Gastrocnemius medialis (tissue), 4 donors: Measurements from ENCODE around the gene AUTS2. TPM values are rescaled to one million over a fixed set of nuclear protein-coding genes. Genes with fewer than 3 reads are reported as not detected.

Experiments
- ATAC-seq, 2 donors: fragments of 150-250 bp; one replicate each; pipeline ENCODE4 v1.9.1; 2016
- DNase-seq, 2 donors: peaks; one replicate each; pipeline ENCODE4 v3.0.0-alpha.2; 2019
- H3K27ac ChIP-seq, 4 donors: fragments of 200-600 bp; sonication (generic); 1 replicate in 1 of 4; 2 replicates in 3 of 4; pipeline ENCODE4 v1.5.1; 2016 to 2018; ENCODE audit warnings: mild to moderate bottlenecking in 2 of 4, moderate library complexity in 1 of 4
- H3K27me3 ChIP-seq, 3 donors: fragments of 200-600 bp; sonication (generic) in 2 of 3; 1 replicate in 1 of 3; 2 replicates in 2 of 3; pipeline versions ENCODE4 v1.5.1 to v1.6.0; 2016 to 2019; ENCODE audit warnings: mild to moderate bottlenecking in 1 of 3, moderate library complexity in 1 of 3
- H3K36me3 ChIP-seq, 2 donors: fragments of 200-600 bp; sonication (generic) in 1 of 2; one replicate each; pipeline ENCODE4 v1.5.1; 2017 to 2018
- H3K4me1 ChIP-seq, 2 donors: fragments of 200-600 bp; sonication (generic) in 1 of 2; one replicate each; pipeline ENCODE4 v1.5.1; 2016 to 2017; ENCODE audit warnings: mild to moderate bottlenecking in 2 of 2
- H3K4me3 ChIP-seq, 4 donors: fragments of 200-600 bp; sonication (generic) in 3 of 4; 1 replicate in 1 of 4; 2 replicates in 3 of 4; pipeline ENCODE4 v1.5.1; 2016 to 2019; ENCODE audit warnings: mild to moderate bottlenecking in 2 of 4
- H3K9me3 ChIP-seq, 3 donors: fragments of 200-600 bp; sonication (generic) in 2 of 3; 1 replicate in 1 of 3; 2 replicates in 2 of 3; pipeline ENCODE4 v1.5.1; 2016 to 2019
- CTCF ChIP-seq, 5 experiments: fragments of 450-650 bp in 3 of 5; fragments of 200-600 bp in 2 of 5; sonication (generic) in 2 of 5; IDR thresholded peaks in 4 of 5; conservative IDR thresholded peaks in 1 of 5; 1 replicate in 4 of 5; 2 replicates in 1 of 5; pipeline ENCODE4 v1.5.1; 2016 to 2019; ENCODE audit warnings: antibody characterized with exemption in 5 of 5, mild to moderate bottlenecking in 3 of 5, moderate library complexity in 3 of 5
- POLR2A ChIP-seq, 2 donors: fragments of 450-650 bp; IDR thresholded peaks; one replicate each; pipeline ENCODE4 v1.6.1; 2017; ENCODE audit warnings: antibody characterized with exemption in 2 of 2, mild to moderate bottlenecking in 2 of 2, moderate library complexity in 2 of 2
- in situ Hi-C, 4 donors: fragments of 200-750 bp; cut with MboI; loops; one replicate each; pipeline versions ENCODE4 v1.15.0 to v1.8.0; 2017; ENCODE audit warnings: low sequenced_read_pairs in 4 of 4
- intact Hi-C: fragments of 100-400 bp; cut with DNase I; formaldehyde crosslinking; loops from one replicate; pipeline ENCODE4 v1.15.1; 2023; ENCODE audit warnings: low total_unique reads
- total RNA-seq, 4 donors: library from RNA; depleted of rRNA; stranded (reverse); fragments of >200 nt; gene quantifications; one replicate each; pipeline versions ENCODE4 v1.1.0 to v1.2.3, GENCODE V29; 2016

AUTS2 gene
- total RNA-seq, 4 donors from 2014 or later, result 2.5 to 16.2 (median 8.5) TPM

GRCh38 chr7:69942573-69942972 is 344.3 kb downstream of the AUTS2 start:
- no peaks in the 10 kb centered on the region for H3K9me3 ChIP-seq
- no peaks in the 10 kb centered on the region for H3K36me3 ChIP-seq
- TF ChIP-seq CTCF (IDR thresholded peaks at IDR 0.05 in 4 of 5, conservative IDR thresholded peaks at IDR 0.05 in 1 of 5) (no peak), POLR2A (IDR thresholded peaks at IDR 0.05) (no peak)
- DNase-seq (no peak), ATAC-seq (no peak)
- in situ Hi-C loops, result no loop called here
- no peaks in the 10 kb centered on the region for H3K27me3 ChIP-seq
- intact Hi-C loops, result no loop called here
- H3K4me3 ChIP-seq, result no peak overlapping the region
- H3K27ac ChIP-seq, result no peak overlapping the region
- peaks cover 0 to 8% of the 10 kb centered on the region in 2 donors for H3K4me1 ChIP-seq

GRCh38 chr7:69946901-69947300 is 348.6 kb downstream of the AUTS2 start:
- ATAC-seq (no peak), DNase-seq (no peak)
- Histone ChIP-seq H3K4me1 (no peaks in the 10 kb centered on the region), H3K27ac (no peak overlapping the region), H3K4me3 (no peak overlapping the region), H3K9me3 (no peaks in the 10 kb centered on the region), H3K27me3 (no peaks in the 10 kb centered on the region), H3K36me3 (no peaks in the 10 kb centered on the region)
- in situ Hi-C loops, result no loop called here
- intact Hi-C loops, result no loop called here
- TF ChIP-seq CTCF (IDR thresholded peaks at IDR 0.05 in 4 of 5, conservative IDR thresholded peaks at IDR 0.05 in 1 of 5), result no peak

- H3K27ac ChIP-seq, result no peak overlapping the region
- no peaks in the 10 kb centered on the region for H3K4me1 ChIP-seq
- in situ Hi-C loops, result no loop called here
- no peaks in the 10 kb centered on the region for H3K9me3 ChIP-seq
- ATAC-seq (no peak), DNase-seq (no peak)
- no peak overlapping the region for H3K4me3 ChIP-seq
- intact Hi-C loops, result no loop called here
- H3K36me3 ChIP-seq, result no peaks in the 10 kb centered on the region
- no peaks in the 10 kb centered on the region for H3K27me3 ChIP-seq
- TF ChIP-seq CTCF (IDR thresholded peaks at IDR 0.05 in 4 of 5, conservative IDR thresholded peaks at IDR 0.05 in 1 of 5) (no peak), POLR2A (IDR thresholded peaks at IDR 0.05) (no peak)
These were observed 349.7 kb downstream of the AUTS2 start for GRCh38 chr7:69947998-69948397.

GRCh38 chr7:69949122-69949521 is 350.8 kb downstream of the AUTS2 start:
- H3K27ac ChIP-seq, result no peak overlapping the region
- intact Hi-C loops, result no loop called here
- H3K4me3 ChIP-seq, result no peak overlapping the region
- DNase-seq (no peak), ATAC-seq (no peak)
- in situ Hi-C loops, result no loop called here
- H3K9me3 ChIP-seq, result no peaks in the 10 kb centered on the region
- no peaks in the 10 kb centered on the region for H3K27me3 ChIP-seq
- H3K36me3 ChIP-seq, result no peaks in the 10 kb centered on the region
- TF ChIP-seq CTCF (IDR thresholded peaks at IDR 0.05 in 4 of 5, conservative IDR thresholded peaks at IDR 0.05 in 1 of 5), result no peak
- TF ChIP-seq POLR2A (IDR thresholded peaks at IDR 0.05), result no peak
- no peaks in the 10 kb centered on the region for H3K4me1 ChIP-seq

GRCh38 chr7:69951458-69951857 is 353.2 kb downstream of the AUTS2 start:
- no peak for DNase-seq
- no peaks in the 10 kb centered on the region for H3K27me3 ChIP-seq
- in situ Hi-C loops, result no loop called here

More at GRCh38 chr7:69951458-69951857, 353.2 kb downstream of the AUTS2 start:
- no peak for ATAC-seq
- no peaks in the 10 kb centered on the region for H3K4me1 ChIP-seq
- intact Hi-C loops, result no loop called here
- H3K27ac ChIP-seq, result no peak overlapping the region
- no peaks in the 10 kb centered on the region for H3K36me3 ChIP-seq
- no peaks in the 10 kb centered on the region for H3K9me3 ChIP-seq
- H3K4me3 ChIP-seq, result no peak overlapping the region
- TF ChIP-seq CTCF (IDR thresholded peaks at IDR 0.05 in 4 of 5, conservative IDR thresholded peaks at IDR 0.05 in 1 of 5), result no peak
- no peak for TF ChIP-seq POLR2A (IDR thresholded peaks at IDR 0.05)
